ENCODE measurements around the gene GSC. TPM values are rescaled to one million over a fixed set of nuclear protein-coding genes. Genes with fewer than 3 reads are reported as not detected.
"Not testable (repeated sequence)": the region's sequence is repeated elsewhere in the genome, so short reads cannot be mapped to it uniquely, and the experiment has no call there.

The GSC gene
- total RNA-seq = not detected

DNA sequence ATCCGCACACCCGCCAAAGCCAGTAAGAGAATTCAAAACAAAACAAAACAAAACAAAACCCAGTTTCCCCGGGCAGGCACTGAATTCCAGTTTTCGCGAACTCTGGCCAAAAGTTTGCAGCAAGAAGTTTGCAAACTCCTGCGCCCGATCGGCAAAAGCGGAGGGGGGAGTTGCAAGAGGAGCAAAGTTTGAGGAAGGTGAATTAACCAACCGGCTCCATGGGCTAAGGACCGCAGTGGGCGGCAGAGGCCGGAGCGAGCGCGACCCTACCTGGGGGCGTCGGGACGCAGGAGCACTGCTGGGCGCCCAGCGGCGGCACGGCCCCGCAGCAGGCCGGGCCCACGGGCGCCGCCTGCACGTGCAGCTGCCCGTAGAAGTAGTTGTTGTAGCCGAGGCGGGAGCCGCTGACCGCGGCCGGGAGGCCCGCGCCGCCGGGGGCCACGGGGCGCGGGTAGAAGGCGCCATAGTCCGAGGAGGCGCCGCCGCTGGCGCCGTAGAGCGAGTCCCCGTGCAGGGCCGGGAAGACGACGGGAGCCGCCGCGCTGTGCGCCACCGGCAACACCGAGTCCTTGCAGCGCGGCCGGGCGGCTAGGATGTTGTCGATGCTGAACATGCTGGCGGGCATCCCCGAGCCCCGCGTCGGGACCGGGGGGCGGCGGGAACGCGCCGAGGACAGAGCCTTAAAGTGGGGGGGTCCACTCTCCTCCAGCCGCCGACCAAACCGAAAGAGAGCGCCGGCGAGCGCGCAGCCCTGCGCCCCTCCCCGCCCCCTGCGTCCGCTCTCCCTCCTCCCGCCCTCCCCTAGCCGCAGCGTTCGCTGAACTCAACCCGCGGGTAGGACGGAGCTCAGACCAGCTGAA is at the start of gene GSC:
TSS of gene GSC (minus strand) at position 723 of the 860 bp plus-strand sequence. CDS start at position 625, 98 bp downstream.
- H3K4me1 ChIP-seq = peaks cover 15% of the 10 kb centered on the region
- H3K9me3 ChIP-seq = no peaks in the 10 kb centered on the region
- H3K9ac ChIP-seq (ENCODE audit: low read depth in 2 of 2, low read length in 2 of 2) = no peak within 1 kb of the TSS
- H3K36me3 ChIP-seq = no peaks in the 10 kb centered on the region
- TF ChIP-seq, protein P1, sequence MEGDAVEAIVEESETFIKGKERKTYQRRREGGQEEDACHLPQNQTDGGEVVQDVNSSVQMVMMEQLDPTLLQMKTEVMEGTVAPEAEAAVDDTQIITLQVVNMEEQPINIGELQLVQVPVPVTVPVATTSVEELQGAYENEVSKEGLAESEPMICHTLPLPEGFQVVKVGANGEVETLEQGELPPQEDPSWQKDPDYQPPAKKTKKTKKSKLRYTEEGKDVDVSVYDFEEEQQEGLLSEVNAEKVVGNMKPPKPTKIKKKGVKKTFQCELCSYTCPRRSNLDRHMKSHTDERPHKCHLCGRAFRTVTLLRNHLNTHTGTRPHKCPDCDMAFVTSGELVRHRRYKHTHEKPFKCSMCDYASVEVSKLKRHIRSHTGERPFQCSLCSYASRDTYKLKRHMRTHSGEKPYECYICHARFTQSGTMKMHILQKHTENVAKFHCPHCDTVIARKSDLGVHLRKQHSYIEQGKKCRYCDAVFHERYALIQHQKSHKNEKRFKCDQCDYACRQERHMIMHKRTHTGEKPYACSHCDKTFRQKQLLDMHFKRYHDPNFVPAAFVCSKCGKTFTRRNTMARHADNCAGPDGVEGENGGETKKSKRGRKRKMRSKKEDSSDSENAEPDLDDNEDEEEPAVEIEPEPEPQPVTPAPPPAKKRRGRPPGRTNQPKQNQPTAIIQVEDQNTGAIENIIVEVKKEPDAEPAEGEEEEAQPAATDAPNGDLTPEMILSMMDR (IDR thresholded peaks at IDR 0.05) = no peak
- H3K27me3 ChIP-seq = peaks cover 88% of the 10 kb centered on the region
- no peak for DNase-seq
- H3K27ac ChIP-seq = no peak within 1 kb of the TSS
- intact Hi-C loops (cut with DNase I) = no loop called here
- peak within 1 kb of the TSS; percentile 40 for H3K4me3 ChIP-seq

DNA sequence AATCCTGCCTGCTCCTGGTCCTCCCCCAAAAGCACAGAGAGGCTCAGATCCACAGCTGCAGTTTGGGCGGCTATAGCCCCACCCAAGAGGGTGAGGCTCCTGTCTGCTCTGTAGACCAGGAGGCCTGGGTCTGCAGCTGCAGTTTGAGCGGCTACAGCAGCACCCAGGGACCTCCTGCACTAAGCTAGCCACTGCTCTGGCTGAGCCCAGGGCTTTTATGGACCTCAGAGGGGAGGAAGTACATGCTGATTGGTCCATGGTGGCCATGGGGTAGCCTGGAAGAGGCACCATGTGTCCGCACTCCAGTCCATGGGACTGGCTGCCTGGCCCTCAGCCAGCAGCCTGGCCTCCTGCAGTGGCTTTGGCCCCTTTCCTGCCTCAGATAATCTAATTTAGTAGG is 49.6 kb upstream of the GSC start:
- no peak for DNase-seq
- H3K4me1 ChIP-seq = no peaks in the 10 kb centered on the region
- no peak overlapping the region for H3K4me3 ChIP-seq
- TF ChIP-seq, protein P1 (IDR thresholded peaks at IDR 0.05) = no peak
- no peaks in the 10 kb centered on the region for H3K36me3 ChIP-seq
- no peaks in the 10 kb centered on the region for H3K9me3 ChIP-seq
- no peak overlapping the region for H3K9ac ChIP-seq (ENCODE audit: low read depth in 2 of 2, low read length in 2 of 2)
- H3K27ac ChIP-seq = no peak overlapping the region
- intact Hi-C loops (cut with DNase I) = no loop called here
- H3K27me3 ChIP-seq = no peaks in the 10 kb centered on the region

DNA sequence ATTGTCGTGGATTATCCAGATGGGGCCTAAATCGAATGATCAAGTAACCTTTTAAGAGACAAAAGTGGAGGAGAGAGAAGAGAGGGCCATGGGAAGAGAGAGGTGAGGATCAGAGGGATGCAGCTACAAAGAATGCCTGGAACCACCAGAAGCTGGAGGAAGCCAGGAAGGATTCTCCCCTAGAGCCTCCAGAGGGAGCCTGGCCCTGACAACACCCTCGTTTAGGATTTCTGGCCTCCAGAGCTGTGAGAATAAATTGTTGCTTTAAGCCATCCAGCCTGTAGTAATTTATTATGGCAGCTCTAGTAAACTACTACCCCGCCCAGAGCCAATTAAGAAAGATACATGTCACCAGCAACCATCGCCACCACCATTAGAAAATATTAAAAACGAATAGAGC is 46.2 kb upstream of the GSC start:
- TF ChIP-seq, protein P1 (IDR thresholded peaks at IDR 0.05) = no peak
- no peak overlapping the region for H3K27ac ChIP-seq
- no peaks in the 10 kb centered on the region for H3K4me1 ChIP-seq
- no peak for DNase-seq
- no peak overlapping the region for H3K9ac ChIP-seq (ENCODE audit: low read depth in 2 of 2, low read length in 2 of 2)
- no peaks in the 10 kb centered on the region for H3K36me3 ChIP-seq
- intact Hi-C loops (cut with DNase I) = no loop called here
- no peaks in the 10 kb centered on the region for H3K27me3 ChIP-seq
- H3K9me3 ChIP-seq = no peaks in the 10 kb centered on the region
- H3K4me3 ChIP-seq = no peak overlapping the region

DNA sequence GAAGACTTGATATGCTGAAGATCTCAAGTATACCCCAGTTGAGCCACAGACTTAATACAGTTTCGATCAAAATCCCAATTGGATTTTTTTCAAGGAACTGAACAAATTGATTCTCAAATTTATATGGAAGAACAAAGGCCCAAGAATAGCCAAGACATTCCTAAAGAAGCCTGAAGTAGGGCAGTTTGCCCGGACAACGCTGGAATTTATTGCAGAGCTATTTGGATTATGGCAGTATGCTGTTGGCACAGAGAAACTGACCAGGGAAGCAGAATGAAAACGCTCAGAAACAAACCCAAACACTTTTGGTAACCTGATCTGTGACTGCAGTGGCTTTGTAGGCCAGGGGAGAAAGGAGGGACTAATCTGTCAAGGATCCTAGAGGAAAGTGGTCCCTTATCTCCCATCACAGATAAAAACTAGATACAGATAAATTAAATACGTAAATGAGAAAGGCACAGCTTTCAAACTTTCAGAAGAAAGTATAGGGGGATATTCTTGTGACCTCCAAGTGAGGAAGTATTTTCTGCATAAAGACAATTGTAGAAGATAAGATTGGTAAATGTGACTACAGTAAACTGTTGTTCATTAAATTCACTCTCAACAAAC is 35.9 kb upstream of the GSC start:
- intact Hi-C loops (cut with DNase I) = no loop called here
- H3K27me3 ChIP-seq = no peaks in the 10 kb centered on the region
- H3K4me3 ChIP-seq = no peak overlapping the region
- DNase-seq = no peak
- no peaks in the 10 kb centered on the region for H3K9me3 ChIP-seq
- no peak overlapping the region for H3K27ac ChIP-seq
- no peak overlapping the region for H3K9ac ChIP-seq (ENCODE audit: low read depth in 2 of 2, low read length in 2 of 2)
- TF ChIP-seq, protein P1 (IDR thresholded peaks at IDR 0.05) = no peak
- H3K36me3 ChIP-seq = no peaks in the 10 kb centered on the region
- H3K4me1 ChIP-seq = no peaks in the 10 kb centered on the region

DNA sequence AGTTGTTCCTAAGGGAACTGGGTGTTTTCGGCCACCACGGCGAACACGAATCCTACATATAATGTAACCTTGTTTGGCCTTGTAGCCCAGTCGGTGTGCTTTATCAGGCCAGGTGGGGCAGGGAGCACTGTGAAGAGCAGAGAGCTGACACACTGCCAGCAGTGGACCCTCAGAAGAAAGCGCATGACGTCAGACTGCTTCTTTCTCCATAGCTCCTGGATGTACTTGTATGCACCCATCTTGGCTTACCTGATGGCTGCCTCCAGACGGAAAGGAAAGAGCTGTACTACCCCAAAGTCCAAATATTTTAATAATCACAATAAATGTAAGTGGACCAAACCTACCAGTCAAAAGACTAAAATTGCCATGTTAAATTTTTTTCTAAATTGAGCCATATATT is 31.3 kb upstream of the GSC start:
- no peaks in the 10 kb centered on the region for H3K27me3 ChIP-seq
- H3K4me3 ChIP-seq = no peak overlapping the region
- H3K9me3 ChIP-seq = no peaks in the 10 kb centered on the region
- H3K36me3 ChIP-seq = no peaks in the 10 kb centered on the region
- TF ChIP-seq, protein P1 (IDR thresholded peaks at IDR 0.05) = no peak
- no peak overlapping the region for H3K9ac ChIP-seq (ENCODE audit: low read depth in 2 of 2, low read length in 2 of 2)
- DNase-seq = no peak
- H3K27ac ChIP-seq = no peak overlapping the region
- intact Hi-C loops (cut with DNase I) = no loop called here
- no peaks in the 10 kb centered on the region for H3K4me1 ChIP-seq

DNA sequence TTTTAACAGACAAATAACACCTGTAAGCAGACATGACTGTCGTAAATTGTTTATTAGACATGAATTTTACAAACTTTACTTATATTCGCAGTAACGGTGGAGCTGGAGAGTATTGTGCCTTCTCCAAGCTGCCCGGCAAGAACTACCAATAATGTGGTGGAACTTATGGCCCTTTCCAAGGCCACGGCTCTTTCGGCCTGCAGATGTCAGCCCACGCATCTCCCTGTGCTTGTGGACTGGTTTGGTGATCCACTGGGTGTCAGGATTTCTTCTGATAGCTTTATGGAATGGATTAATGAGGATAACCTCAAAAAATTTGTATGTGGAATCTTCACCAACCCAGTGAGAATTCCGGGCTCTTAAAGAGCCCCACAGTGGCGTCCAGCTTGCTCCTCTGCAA is 30.9 kb upstream of the GSC start:
- H3K4me3 ChIP-seq; intact Hi-C loops (cut with DNase I): not testable (repeated sequence)

More for the DNA sequence above, 30.9 kb upstream of the GSC start:
- not testable (repeated sequence) for DNase-seq; H3K9me3 ChIP-seq; H3K27me3 ChIP-seq; H3K9ac ChIP-seq (ENCODE audit: low read depth in 2 of 2, low read length in 2 of 2); H3K4me1 ChIP-seq; H3K27ac ChIP-seq; H3K36me3 ChIP-seq

Measured in colonic mucosa (tissue), 4 donors.